Eye (tissue), 1 donor: ENCODE measurements around the gene RHCG.

Experiments used
- DNase-seq: peaks from one replicate; pipeline ENCODE4 v3.0.0-alpha.2; 2015

RHCG gene

DNA sequence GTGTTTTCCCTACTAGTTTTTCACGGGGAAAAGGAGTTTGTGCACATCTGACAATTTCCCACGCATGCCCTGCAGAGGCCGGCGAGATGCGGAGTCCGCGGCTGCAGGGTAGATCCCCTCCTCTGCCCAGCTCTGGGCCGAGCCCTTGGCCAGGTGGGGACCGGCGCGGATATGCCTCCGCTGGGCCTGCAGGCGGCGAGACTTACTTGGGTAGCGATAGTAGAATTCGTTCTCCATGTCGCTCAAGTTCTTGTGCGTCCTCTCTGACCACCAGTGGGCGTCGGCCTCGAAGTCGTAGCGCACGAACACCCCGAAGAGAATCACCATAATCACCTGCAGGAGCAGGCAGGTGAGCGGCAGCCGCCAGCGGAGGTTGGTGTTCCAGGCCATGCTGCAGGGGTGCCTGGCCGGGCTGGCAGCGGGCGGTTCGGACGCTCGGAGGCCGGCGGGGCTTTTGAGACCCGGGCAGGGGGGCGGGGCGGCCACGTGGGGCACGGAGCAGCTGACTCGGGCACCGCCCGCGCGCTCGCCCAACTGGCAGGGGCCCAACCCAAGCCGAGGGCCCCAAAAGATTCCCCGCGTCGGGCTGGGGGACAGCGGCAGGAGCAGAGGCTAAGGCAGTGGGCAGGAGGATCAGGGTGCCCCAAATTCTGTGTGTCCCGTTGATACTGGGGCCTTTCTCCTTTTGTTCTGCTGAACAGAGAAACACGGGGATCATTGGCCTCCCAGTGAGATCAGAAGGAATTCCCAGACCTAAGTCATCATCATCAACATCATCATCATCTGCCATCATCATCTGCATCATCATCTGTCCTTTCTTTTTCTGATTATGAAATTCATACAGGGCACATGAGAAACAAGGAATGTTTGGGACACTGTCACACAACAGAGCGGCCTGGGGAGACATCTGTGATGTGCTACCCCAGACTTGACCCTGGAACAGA, at the start of gene RHCG:
TSS of gene RHCG (minus strand) at position 429 of the 944 bp plus-strand sequence. CDS start at position 390, 39 bp downstream.
- DNase-seq = peak; percentile 64

- DNase-seq = no peak
Measured at GRCh38 chr15:89543389-89543788, 47.0 kb upstream of the RHCG start.

DNA sequence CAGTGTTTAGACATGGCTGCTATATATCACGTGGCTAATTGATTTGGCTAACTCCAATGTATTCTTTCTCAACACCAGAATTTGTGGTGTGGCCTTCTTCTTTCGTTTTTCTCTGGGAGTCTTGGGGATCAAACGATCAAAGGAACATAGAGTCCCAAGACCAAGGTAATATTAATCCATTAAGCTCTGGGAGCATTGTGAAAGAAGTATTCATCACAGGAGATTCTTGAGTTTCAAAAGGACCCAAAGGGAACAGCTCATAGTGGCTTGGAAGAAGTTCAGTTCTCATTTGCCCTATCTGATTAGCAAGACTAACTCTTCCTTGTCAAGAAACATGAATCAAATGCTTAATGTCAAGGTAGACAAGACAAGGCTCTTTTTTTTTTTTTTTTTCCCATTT, 46.0 kb upstream of the RHCG start:
- DNase-seq = no peak

GRCh38 chr15:89539027-89539426, 42.6 kb upstream of the RHCG start:
- DNase-seq = no peak

DNA sequence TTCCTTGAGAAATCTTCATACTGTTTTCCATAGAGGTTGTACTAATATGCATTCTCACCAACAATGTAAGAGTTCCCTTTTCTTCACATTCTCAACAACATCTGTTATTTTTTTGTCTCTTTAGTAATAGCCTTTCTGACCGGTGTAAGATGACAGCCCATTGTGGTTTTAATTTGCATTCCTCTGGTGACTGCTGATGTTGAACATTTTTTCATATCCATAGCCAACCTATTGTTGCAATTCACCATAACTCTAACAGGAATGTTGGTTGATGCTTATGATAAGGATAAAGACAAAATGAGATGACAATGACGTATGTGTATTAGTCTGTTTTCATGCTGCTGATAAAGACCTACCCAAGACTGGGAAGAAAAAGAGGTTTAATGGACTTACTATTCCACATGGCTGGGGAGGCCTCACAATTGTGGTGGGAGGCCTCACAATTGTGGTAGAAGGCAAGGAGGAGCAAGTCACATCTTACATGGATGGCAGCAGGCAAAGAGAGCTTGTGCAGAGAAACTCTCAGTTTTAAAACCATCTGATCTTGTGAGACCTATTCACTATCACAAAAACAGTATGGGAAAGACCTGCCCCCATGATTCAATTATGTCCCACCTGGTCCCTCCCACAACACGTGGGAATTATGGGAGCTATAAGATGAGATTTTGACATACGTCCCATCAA, 37.6 kb upstream of the RHCG start:
- no peak for DNase-seq

- DNase-seq = no peak
Measured at GRCh38 chr15:89531796-89532537, 35.6 kb upstream of the RHCG start.

DNA sequence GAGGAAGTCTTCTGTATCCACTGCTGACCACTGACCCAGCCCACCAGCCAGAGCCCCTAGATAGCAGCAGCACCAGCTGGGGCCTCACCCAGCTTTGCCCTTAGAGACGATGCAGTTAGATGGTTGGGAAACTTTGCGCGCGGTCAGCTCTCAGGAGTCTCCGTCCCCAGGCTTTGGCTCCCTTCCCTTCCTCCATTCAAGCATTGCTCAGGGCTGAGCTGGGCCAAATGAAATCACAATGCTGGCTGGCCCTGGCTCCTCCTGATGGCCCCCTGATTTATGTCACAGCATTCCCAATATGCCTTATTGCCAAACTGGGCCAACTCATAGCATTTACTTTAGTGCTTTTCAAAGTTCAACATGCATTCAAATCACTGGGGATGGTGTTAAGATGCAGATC, 34.6 kb upstream of the RHCG start:
- DNase-seq = no peak

- DNase-seq = no peak
Measured at GRCh38 chr15:89528757-89529352, 32.5 kb upstream of the RHCG start.

DNA sequence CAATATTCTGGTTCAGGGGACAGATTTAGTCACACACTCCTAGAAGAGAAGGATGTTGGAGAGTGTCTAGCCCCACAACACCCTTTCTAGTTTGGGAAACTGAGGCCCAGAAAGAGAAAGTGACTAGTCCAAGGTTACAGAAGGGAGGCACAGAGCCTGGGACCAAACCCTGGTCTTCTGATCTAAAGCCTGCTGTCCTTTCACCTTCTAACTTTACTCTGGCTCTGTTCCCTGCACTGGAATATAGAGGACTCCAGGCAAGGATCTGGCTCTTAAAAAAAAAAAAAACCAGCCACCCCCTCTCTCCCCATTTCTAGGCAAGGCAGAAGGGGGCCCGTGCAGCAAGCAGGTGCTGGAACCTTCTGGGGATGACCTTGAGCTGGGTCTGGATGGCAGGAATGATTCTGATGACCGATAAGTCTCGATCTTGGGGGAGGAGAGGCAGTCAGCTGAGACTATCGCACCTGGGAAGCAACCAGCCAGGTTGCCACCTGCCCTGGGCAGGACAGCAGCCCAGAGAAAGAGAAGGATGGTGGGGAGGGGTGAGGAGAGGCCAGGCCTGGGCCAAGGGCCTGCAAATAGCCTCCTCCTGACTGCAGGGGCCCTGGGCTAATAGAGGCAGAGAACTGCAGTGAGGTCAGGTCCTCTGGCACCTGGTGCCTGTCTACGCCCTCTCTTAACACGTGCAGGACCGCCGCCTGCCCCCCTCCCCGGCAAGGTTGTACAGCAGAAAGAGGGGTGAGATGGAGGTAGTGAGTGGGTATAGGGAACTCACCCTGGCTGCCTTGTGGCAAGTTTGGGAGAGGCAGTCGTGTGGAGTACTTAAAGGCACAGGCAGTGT, 30.4 kb upstream of the RHCG start:
- no peak for DNase-seq

DNA sequence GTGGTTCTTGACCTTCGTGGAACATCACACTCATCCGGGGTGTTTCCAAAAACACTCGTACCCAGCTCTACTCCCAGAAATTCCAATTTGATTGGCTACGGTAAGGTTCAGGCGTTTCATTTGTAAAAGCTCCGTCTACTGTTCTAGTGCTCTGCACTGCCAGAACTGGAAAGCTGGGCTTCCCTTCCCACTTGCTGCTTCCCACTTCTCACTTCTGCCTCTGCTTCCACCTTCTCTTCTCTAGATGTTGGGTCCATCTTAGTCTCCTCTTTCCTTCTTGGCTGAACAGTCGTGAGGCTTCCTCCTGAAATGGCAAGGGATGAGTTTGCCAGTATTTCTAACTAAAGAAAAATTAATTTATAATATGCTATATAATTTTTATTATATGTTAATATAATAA, 29.8 kb upstream of the RHCG start:
- no peak for DNase-seq

- DNase-seq = no peak
Measured at GRCh38 chr15:89524184-89524583, 27.8 kb upstream of the RHCG start.

- no peak for DNase-seq
Measured at GRCh38 chr15:89523101-89523500, 26.7 kb upstream of the RHCG start.

DNA sequence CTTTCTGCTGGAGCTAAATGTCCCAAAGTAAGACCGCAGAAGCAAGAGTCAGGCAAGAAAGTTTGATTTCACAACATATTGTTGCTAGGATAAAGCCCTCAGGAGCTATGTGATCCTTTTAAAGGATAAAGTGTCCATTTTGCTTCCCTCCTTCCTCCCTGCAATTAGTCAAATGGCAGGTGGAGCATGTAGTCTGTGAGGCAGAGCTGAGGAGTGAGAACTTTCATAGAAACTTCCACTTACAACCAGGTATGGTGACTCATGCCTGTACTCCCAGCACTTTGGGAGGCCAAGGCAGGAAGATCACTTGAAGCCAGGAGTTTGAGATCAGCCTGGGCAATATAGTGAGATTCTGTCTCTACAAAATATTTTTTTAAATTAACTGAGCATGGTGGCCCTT, 25.2 kb upstream of the RHCG start:
- DNase-seq = no peak

- DNase-seq = no peak
Measured at GRCh38 chr15:89515477-89515876, 19.1 kb upstream of the RHCG start.

DNA sequence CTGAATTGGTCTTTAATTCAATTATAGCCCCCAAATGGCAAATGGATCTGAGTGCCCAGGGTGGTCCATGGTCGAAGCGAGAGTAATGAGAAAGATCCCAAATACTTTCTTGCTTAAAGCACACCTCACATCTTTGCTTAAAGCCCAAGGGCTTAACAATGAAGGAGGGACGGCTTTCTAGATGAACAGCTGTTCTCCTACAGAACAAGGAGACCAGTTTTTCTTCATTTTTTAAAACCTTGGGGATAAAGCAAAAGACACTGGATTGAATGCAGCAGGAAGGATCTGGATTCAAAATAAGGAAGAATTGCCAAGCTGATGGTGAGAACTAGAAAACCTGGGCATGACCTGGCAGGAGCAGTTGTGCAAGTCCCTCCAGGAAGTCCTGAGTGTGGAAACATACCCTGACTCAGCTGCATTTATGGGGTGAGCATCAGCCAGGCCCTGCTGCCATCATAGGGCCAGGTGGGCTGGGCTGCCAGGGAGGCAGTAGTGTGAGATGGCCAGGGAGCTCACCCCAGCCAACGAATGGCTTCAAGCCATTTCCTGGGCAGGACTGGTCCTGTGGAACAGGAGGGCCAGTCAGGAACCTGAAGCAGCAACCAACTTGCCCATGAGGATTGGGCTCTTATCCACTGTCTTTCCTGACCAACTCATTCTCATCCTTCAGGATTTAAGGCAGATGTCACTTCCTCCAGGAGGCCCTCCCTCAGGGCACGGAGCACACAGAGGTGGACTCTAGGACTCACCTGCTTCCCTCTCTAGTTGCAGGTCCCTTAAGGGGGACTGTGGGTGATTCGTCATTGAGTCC, 18.4 kb upstream of the RHCG start:
- DNase-seq = no peak

DNA sequence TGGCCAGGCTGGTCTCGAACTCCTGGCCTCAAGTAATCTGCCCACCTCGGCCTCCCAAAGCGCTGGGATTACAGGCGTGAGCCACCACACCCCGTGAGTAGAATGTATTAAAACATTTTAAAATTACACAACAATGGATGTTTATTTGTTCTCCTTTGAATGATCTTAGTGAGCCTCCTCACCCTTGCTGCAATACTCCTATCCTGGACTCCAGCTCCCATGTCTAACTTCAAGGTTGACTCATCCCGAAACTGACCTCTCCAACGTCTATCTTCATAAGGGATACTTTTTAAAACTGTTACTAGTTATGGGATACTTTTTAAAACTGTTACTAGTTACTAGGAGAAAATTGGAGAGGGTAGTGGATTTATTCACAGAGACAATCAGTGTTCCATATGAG, 17.8 kb upstream of the RHCG start:
- no peak for DNase-seq

DNA sequence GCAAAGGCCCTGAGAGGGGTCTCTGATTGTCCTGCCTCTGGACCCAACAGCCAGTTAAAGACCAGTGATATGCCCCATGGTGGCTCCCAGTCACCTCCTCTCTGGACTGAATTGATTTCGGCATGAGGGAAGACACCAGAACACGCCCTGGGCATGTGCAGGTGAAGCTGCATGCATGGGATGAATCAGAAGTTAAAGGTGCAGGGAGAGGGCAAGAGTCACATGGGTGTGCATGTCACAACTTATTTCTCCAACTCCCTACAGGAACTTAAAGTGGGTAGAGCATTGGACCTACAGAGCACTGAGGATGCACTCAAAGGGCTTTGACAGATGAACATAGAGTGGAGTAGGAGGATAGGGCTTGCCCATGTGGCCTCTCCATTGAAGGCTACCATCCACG, 16.9 kb upstream of the RHCG start:
- DNase-seq = no peak

- DNase-seq = no peak
Measured at GRCh38 chr15:89512631-89513030, 16.2 kb upstream of the RHCG start.

- DNase-seq = no peak
Measured at GRCh38 chr15:89506026-89506686, 9.8 kb upstream of the RHCG start.

DNA sequence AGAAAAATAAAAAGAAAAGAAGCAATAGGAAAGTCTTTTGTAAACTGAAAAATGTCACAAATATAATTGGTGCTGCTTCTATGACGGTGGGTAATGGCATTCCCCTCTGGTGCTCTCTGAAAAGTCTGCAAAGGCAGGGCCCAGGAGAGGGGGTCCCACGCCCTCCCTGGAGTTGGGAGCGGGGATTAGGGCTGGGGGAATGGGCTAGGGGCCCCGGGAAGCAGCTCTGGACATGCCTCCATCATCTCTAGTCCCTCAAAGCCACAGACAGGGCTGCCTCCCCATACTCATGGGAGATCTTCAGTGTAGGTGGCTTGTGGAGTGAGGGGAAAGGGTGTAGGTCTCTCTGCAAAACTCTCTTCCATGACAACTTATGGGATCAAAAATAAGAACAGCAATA, 7.8 kb upstream of the RHCG start:
- no peak for DNase-seq
